ENCODE data around the gene RSPH6A.
A peak's percentile ranks its signal among the peaks of the same experiment; 100 is the strongest.

Gene RSPH6A

DNA sequence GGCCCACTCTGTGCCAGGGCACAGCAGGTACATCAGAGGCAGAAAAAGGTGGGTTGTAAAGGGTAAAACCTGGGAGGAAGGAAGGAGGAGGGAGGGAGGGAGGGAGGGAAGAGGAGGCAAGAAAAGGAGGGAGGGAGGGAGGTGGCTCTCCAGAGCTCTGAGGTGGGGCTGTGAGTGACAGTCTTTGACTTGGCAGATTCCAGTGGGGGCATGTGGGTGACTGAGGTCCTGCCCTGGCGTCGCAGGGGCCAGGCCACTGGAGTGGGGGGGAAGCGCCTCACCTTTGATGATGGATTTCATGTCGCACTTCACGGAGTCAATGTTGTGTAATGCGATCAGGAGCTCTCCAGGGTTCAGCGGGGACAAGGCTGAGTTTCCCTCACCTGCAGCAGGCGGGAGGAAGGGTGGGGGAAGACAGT is 6.0 kb upstream of the RSPH6A start (continued):
- TF ChIP-seq, protein P1, sequence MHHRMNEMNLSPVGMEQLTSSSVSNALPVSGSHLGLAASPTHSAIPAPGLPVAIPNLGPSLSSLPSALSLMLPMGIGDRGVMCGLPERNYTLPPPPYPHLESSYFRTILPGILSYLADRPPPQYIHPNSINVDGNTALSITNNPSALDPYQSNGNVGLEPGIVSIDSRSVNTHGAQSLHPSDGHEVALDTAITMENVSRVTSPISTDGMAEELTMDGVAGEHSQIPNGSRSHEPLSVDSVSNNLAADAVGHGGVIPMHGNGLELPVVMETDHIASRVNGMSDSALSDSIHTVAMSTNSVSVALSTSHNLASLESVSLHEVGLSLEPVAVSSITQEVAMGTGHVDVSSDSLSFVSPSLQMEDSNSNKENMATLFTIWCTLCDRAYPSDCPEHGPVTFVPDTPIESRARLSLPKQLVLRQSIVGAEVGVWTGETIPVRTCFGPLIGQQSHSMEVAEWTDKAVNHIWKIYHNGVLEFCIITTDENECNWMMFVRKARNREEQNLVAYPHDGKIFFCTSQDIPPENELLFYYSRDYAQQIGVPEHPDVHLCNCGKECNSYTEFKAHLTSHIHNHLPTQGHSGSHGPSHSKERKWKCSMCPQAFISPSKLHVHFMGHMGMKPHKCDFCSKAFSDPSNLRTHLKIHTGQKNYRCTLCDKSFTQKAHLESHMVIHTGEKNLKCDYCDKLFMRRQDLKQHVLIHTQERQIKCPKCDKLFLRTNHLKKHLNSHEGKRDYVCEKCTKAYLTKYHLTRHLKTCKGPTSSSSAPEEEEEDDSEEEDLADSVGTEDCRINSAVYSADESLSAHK (tag by site-specific recombination; IDR thresholded peaks at IDR 0.05): no peak
- TF ChIP-seq, protein P2, sequence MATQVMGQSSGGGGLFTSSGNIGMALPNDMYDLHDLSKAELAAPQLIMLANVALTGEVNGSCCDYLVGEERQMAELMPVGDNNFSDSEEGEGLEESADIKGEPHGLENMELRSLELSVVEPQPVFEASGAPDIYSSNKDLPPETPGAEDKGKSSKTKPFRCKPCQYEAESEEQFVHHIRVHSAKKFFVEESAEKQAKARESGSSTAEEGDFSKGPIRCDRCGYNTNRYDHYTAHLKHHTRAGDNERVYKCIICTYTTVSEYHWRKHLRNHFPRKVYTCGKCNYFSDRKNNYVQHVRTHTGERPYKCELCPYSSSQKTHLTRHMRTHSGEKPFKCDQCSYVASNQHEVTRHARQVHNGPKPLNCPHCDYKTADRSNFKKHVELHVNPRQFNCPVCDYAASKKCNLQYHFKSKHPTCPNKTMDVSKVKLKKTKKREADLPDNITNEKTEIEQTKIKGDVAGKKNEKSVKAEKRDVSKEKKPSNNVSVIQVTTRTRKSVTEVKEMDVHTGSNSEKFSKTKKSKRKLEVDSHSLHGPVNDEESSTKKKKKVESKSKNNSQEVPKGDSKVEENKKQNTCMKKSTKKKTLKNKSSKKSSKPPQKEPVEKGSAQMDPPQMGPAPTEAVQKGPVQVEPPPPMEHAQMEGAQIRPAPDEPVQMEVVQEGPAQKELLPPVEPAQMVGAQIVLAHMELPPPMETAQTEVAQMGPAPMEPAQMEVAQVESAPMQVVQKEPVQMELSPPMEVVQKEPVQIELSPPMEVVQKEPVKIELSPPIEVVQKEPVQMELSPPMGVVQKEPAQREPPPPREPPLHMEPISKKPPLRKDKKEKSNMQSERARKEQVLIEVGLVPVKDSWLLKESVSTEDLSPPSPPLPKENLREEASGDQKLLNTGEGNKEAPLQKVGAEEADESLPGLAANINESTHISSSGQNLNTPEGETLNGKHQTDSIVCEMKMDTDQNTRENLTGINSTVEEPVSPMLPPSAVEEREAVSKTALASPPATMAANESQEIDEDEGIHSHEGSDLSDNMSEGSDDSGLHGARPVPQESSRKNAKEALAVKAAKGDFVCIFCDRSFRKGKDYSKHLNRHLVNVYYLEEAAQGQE (tag by site-specific recombination; IDR thresholded peaks at IDR 0.05): 0 out of 2 replicates have a peak, but pooled peaks have one; percentile 25
- no peak for TF ChIP-seq ZNF175 (tag by site-specific recombination; IDR thresholded peaks at IDR 0.05)
- TF ChIP-seq ZXDB (tag by site-specific recombination; IDR thresholded peaks at IDR 0.05): no peak
- TF ChIP-seq ZNF48 (tag by site-specific recombination; IDR thresholded peaks at IDR 0.05): no peak
- TF ChIP-seq ZNF366 (tag by site-specific recombination; conservative IDR thresholded peaks at IDR 0.05): peak; percentile 66

DNA sequence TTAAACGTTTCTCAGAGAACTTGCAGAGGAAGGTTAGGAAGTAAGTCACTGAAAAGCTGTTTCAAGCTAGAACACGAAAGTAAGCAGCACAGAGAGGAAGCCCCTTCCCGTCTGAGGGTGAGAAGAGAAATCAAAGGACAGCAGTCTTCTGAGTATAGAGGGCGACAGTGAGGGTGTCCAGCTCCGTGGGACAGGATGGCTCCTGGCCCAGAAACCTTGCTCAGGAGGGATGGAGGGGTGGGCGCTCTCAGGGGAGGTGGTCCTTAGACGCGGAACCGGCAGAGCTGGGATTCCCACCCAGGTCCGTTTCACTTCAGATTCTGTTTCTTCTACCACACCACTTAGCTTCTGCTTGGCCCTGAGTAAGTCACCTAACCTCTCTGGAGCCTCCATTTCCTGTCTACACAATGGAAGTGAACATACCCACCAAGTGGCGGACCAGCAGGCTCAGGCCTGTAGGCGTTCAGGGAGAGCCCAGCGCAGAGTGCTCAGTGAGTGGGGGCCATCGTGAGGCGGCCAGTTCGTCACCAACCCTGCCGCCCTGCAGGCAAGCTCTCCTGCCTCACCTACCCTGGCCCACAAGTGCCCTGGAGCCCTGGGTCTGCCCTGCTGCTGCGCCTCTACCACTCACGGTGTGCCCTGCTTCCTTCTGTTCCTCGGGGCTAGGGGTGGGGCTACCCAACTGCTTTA is 5.5 kb upstream of the RSPH6A start:
- ChIA-PET CTCF (interaction anchor here (0.6 to 1.7 kb wide), 6 partner anchors 21 to 368 kb away, joined by 3 to 5 read pairs (median 4); no protein-coding TSS in a partner anchor), POLR2A (interaction anchor here (1.1 kb wide), 1 partner anchor 34 kb away, joined by 4 read pairs; no protein-coding TSS in a partner anchor)
- TF ChIP-seq, protein P3, sequence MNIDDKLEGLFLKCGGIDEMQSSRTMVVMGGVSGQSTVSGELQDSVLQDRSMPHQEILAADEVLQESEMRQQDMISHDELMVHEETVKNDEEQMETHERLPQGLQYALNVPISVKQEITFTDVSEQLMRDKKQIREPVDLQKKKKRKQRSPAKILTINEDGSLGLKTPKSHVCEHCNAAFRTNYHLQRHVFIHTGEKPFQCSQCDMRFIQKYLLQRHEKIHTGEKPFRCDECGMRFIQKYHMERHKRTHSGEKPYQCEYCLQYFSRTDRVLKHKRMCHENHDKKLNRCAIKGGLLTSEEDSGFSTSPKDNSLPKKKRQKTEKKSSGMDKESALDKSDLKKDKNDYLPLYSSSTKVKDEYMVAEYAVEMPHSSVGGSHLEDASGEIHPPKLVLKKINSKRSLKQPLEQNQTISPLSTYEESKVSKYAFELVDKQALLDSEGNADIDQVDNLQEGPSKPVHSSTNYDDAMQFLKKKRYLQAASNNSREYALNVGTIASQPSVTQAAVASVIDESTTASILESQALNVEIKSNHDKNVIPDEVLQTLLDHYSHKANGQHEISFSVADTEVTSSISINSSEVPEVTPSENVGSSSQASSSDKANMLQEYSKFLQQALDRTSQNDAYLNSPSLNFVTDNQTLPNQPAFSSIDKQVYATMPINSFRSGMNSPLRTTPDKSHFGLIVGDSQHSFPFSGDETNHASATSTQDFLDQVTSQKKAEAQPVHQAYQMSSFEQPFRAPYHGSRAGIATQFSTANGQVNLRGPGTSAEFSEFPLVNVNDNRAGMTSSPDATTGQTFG (tag by site-specific recombination; IDR thresholded peaks at IDR 0.05; ENCODE audit: borderline replicate concordance): no peak
- TF ChIP-seq ZNF76 (tag by site-specific recombination; IDR thresholded peaks at IDR 0.05; ENCODE audit: borderline replicate concordance, low read depth): no peak
- TF ChIP-seq ZNF169 (tag by site-specific recombination; IDR thresholded peaks at IDR 0.05): no peak
- TF ChIP-seq ZNF211 (tag by site-specific recombination; IDR thresholded peaks at IDR 0.05; ENCODE audit: low read depth): no peak
- TF ChIP-seq ZFHX2 (tag by site-specific recombination; conservative IDR thresholded peaks at IDR 0.05): no peak
- no peak for TF ChIP-seq ZNF501 (tag by site-specific recombination; IDR thresholded peaks at IDR 0.05)
- no peak for TF ChIP-seq ZBTB7A (tag by site-specific recombination; IDR thresholded peaks at IDR 0.05; ENCODE audit: low read depth)
- TF ChIP-seq ZNF423 (tag by site-specific recombination; IDR thresholded peaks at IDR 0.05): no peak
- TF ChIP-seq ZNF654 (tag by site-specific recombination; IDR thresholded peaks at IDR 0.05; ENCODE audit: low read depth): no peak
- peaks cover 3 to 58% of the 10 kb centered on the region in 2 experiments; a peak in 2 of 3 replicates for H3K36me3 ChIP-seq (ENCODE audit: control insufficient read depth in 2 of 2, insufficient read depth in 1 of 2, low read length in 2 of 2)
- 0 out of 2 replicates have a peak overlapping the region, but pooled peaks have one; percentile 9 for H3K27ac ChIP-seq (ENCODE audit: extremely low read depth, low read depth, low read length)
- no peaks in the 10 kb centered on the region for H3K9me3 ChIP-seq (ENCODE audit: control insufficient read depth, insufficient read depth, low read depth, low read length)
- H3K4me3 ChIP-seq (ENCODE audit: low read depth, low read length): no peak overlapping the region
- peaks cover 4% of the 10 kb centered on the region; the same call in 1 of the 2 replicates for H3K4me1 ChIP-seq (ENCODE audit: control insufficient read depth, insufficient read depth, low read length)

Data from HEK293 (cell line).